ENCODE results near the gene MSGN1.

The MSGN1 gene, protein sequence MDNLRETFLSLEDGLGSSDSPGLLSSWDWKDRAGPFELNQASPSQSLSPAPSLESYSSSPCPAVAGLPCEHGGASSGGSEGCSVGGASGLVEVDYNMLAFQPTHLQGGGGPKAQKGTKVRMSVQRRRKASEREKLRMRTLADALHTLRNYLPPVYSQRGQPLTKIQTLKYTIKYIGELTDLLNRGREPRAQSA

GRCh38 chr2:17816396-17817245 lies at the start of gene MSGN1:
Gene MSGN1, plus strand, starts transcription at chr2:17816460. Its CDS starts 59 bp downstream, at chr2:17816519.
- DNase-seq (ENCODE audit: low read depth in 2 of 3, low spot score in 1 of 3), result no peak

DNA sequence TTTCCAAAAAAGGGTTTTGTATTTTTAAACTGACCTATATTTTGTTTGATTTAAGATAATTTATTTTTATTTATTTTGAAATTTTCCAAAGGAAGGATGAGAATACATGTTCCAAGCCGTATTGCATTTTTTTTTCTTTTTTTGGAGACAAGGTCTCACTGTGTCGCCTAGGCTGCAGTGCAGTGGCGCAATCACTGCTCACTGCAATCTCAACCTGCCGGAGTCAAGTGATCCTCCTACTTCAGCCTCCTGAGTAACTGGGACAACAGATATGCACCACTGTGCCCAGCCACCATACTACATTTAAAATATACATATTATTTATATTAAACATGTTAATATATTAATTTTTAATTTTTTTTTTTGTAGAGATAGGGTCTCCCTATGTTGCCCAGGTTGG lies 47.4 kb upstream of the MSGN1 start:
- no peak for DNase-seq (ENCODE audit: low read depth in 2 of 3, low spot score in 1 of 3)

GRCh38 chr2:17771956-17772355 lies 44.3 kb upstream of the MSGN1 start:
- DNase-seq (ENCODE audit: low read depth in 2 of 3, low spot score in 1 of 3), result no peak

DNA sequence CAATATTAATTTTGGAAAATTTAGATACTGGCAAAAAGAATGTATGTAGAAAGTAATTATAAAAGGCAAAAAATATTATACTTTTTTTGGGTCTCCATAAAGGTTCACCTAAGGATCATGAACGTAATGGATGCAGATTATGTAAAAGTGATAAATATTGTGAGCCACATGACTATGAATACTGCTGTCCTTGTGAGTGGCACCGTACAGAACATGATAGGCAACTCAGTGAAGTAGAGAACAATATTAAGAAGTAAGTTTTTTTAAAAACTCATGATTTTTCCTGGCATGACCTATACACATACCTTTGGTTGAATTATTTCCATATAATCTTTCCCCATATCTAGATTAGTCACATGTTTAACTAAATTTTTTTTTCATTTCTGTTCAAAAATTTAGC lies 43.7 kb upstream of the MSGN1 start:
- DNase-seq (ENCODE audit: low read depth in 2 of 3, low spot score in 1 of 3), result no peak

DNA sequence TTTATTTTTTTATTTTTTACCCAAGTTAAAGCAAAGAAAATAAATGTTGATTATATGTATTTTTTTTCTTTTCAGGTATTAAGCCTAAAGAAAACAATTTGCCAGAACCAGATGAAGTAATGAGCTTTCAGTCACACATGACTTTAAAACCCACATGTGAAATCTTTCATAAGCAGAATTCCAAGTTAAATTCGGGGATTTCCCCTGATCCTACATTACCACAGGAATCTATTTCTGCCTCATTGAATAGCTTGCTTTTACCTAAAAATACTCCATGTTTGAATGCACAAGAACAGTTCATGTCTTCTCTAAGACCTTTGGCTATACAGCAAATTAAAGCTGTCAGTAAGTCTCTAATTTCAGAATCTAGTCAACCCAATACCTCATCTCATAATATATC lies 35.7 kb upstream of the MSGN1 start:
- DNase-seq (ENCODE audit: low read depth in 2 of 3, low spot score in 1 of 3), result no peak

DNA sequence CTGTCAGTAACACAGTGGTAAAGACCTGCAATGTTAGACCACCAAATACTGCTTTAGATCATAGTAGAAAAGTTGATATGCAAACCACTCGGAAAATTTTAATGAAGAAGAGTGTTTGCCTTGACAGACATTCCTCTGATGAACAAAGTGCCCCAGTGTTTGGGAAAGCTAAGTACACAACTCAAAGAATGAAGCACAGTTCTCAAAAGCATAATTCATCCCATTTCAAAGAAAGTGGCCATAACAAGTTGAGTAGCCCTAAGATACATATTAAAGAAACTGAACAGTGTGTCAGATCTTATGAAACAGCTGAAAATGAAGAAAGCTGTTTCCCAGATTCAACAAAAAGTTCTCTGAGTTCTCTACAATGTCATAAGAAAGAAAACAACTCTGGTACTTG lies 34.8 kb upstream of the MSGN1 start:
- no peak for DNase-seq (ENCODE audit: low read depth in 2 of 3, low spot score in 1 of 3)

- DNase-seq (ENCODE audit: low read depth in 2 of 3, low spot score in 1 of 3), result no peak
These were observed 29.5 kb upstream of the MSGN1 start for GRCh38 chr2:17786727-17787126.

GRCh38 chr2:17788773-17789172 lies 27.5 kb upstream of the MSGN1 start:
- no peak for DNase-seq (ENCODE audit: low read depth in 2 of 3, low spot score in 1 of 3)

DNA sequence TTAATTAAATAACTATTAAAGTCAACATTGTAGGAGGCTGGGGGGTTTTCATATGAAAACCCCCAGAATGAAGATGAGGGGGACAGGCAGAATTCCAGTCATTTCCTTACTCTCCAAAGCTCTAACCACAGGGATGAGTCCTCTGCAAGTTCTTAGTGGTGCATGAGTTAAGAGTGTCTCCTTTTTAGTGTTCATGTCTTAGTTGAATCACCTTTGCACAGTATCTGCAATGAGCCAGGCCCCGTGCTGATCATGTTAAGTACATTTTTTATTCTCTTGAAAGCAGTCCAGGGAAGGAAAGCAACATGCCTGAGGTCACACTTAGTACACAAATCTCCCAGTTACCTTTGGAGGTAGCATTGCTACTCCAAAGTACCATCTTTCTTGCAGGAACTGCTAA lies 25.7 kb upstream of the MSGN1 start:
- DNase-seq (ENCODE audit: low read depth in 2 of 3, low spot score in 1 of 3), result no peak

GRCh38 chr2:17791121-17791816 lies 25.0 kb upstream of the MSGN1 start:
- DNase-seq (ENCODE audit: low read depth in 2 of 3, low spot score in 1 of 3), result no peak

- no peak for DNase-seq (ENCODE audit: low read depth in 2 of 3, low spot score in 1 of 3)
These were observed 24.5 kb upstream of the MSGN1 start for GRCh38 chr2:17791817-17792130.

DNA sequence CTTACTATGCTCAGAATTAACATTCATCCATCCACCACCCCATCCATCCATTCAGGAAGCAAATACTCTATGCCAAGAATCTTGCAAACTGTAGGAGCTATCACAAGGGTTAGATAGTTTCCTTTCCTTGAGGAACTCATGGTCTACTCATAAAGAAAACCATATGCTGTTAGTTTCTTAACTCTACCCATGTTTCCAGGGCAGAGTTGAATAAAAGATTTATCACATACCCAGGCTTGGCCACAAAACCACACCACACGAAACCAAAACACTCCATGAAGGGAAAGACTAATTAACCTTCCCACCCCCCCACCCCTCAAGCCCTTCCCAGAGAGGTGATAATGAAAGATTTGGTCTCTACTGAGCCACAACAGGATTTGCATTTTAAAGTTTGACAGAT lies 23.7 kb upstream of the MSGN1 start:
- no peak for DNase-seq (ENCODE audit: low read depth in 2 of 3, low spot score in 1 of 3)

- no peak for DNase-seq (ENCODE audit: low read depth in 2 of 3, low spot score in 1 of 3)
These were observed 23.0 kb upstream of the MSGN1 start for GRCh38 chr2:17793296-17793695.

- no peak for DNase-seq (ENCODE audit: low read depth in 2 of 3, low spot score in 1 of 3)
These were observed 22.4 kb upstream of the MSGN1 start for GRCh38 chr2:17793803-17794354.

DNA sequence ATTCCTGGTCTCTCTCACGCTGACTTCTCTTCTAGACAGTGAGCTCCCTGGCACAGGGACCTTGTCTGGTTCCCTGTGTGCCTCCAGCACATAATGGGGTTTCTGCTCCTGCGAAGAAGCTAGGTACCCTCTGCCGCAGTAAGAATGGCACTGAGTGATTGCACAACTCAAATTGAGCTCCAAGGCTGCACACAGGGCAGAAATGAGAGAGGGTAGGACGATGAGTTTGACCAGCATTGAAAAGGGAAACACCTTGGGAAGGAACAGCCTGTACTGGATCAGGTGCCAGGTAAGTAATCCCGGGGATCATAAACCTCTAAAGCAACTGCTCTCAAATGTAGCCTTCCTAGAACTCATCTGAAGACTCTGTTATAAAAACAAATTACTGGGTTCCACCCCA lies 21.0 kb upstream of the MSGN1 start:
- no peak for DNase-seq (ENCODE audit: low read depth in 2 of 3, low spot score in 1 of 3)

GRCh38 chr2:17798338-17798737 lies 17.9 kb upstream of the MSGN1 start:
- no peak for DNase-seq (ENCODE audit: low read depth in 2 of 3, low spot score in 1 of 3)

DNA sequence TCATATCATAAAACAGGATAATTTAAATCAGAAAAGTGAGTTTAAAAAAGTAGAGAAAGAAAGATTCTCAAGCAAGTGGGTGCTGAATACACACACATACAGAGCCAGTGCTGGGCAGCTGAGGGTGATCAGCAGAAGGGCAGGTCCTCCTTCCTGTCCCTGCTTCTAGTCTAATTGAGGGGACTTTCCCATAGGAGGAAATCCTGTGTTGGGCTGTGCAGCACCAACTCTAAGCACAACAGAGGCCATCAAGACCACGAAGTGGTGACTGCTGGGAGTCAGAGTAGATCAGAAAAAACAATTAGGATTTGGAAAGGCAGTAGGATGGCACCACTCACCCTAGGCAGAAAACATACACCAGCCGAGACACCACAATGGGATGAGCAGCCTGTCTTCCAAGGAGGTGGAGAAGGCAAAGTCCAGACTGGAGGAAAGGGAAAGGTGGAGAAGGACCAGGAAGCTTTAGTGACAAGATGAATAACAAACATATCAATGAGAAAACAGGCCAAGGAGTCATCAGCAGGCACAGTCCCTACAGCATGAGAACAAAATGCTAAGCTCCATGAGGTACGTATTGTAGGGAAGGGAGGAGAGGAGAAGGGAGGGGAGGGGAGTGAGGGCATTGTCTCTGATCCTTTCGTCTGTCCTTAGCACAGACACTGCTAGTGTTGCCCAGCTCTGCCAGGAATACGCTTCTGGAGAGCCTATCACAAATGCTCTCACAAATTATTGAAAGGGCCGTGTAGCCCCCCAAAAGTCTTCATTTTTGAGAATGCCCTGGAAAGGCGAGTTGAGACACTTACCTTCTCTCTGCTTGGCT lies 16.7 kb upstream of the MSGN1 start:
- DNase-seq (ENCODE audit: low read depth in 2 of 3, low spot score in 1 of 3), result no peak

GRCh38 chr2:17800219-17800618 lies 16.0 kb upstream of the MSGN1 start:
- DNase-seq (ENCODE audit: low read depth in 2 of 3, low spot score in 1 of 3), result no peak

DNA sequence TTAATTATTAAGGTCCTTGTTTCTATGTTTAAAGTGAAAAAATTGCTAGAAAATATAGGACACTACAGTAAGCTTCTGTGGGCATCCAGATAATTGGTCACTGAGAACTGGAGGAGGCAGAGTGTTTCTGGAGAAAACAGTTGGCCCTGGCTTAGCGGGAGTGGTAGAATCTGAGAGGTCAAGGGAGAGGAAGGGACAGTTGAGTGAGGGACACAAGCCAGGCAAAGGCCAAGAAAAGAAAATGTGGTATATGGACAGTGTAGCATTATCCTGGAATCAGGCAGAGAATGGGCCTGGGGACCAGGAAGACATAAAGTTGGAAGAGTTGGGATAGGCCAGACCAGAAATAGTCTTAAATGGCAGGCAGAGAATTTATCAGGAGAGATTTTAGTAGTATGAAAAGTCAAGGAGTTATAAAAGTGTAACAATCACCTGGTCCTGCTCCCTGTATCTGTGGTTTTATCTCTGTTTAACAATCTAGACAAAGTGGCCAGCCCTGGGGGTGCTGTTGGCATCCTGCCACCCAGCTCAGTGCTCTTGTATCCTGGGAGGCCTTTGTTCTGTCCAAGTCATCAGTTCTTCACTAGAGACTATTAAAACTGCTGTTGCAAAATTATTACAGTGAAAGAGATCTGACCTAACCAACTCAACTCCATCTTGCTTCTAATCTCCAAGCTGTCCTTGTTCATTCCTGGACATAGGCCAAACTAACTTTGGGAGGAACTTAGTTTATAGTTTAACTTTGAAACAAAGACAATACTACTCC lies 15.4 kb upstream of the MSGN1 start:
- no peak for DNase-seq (ENCODE audit: low read depth in 2 of 3, low spot score in 1 of 3)

DNA sequence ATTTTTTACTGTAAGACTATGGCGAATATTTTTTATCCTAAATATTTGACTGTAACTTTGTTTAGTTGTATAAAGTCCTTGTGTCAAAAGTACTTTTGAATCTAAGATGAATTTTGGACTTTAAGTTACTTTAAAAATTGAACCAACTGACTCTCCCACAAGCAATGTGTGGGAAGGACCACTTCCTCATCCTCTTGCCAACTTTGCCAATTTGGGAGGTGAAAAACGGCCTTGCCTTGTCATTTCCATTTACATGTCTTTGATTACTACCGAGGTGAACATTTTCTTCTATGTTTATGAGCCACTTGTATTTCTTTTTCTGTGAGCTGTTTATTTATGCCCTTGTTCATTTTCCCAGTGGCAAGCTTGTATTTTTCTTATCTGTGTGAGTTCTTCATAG lies 12.8 kb upstream of the MSGN1 start:
- no peak for DNase-seq (ENCODE audit: low read depth in 2 of 3, low spot score in 1 of 3)

GRCh38 chr2:17804358-17804757 lies 11.9 kb upstream of the MSGN1 start:
- no peak for DNase-seq (ENCODE audit: low read depth in 2 of 3, low spot score in 1 of 3)
